ENCODE results near the gene TPR. TPM values are rescaled to one million over a fixed set of nuclear protein-coding genes. Genes with fewer than 3 reads are reported as not detected.

TPR gene
- polyA plus RNA-seq, 1 of the 3 experiments (the other 2 are of a cell fraction) = 37.5 TPM

DNA sequence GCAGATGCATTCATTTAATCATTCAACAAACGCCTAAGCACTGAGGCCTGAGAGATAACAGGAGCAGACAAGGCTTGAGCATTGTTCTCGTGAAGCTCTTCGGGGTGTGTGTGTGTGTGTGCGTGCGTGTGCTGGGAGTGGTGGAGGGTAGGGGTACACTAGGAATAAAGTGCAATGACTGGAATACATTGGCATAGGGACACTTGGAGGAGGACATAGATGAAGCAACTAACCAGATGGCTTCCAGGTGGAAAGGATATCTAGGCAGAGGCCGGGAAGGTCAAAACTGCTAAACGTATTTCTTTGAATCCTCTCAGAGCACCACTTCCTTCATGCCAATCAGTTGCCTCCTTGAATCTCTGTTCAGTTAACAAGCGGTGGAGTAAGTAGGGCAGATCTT, 92.6 kb downstream of the TPR start:
- Histone ChIP-seq H3F3A (replicated peaks; ENCODE audit: insufficient read depth) (peaks cover 5% of the 10 kb centered on the region), H3K4me2 (no peak overlapping the region), H3K9me3 (no peaks in the 10 kb centered on the region), H4K20me1 (ENCODE audit: insufficient read depth) (no peaks in the 10 kb centered on the region), H3K4me3 (ENCODE audit: low read depth in 2 of 2, low read length in 1 of 2) (no peak overlapping the region), H3K4me1 (ENCODE audit: control insufficient read depth in 1 of 2, insufficient read depth in 2 of 2, low read depth in 1 of 2, low read length in 1 of 2) (peaks cover 3 to 5% of the 10 kb centered on the region in 2 experiments; a peak in 3 of 4 replicates), H3K79me2 (ENCODE audit: insufficient read depth) (no peaks in the 10 kb centered on the region), H3K9ac (no peak overlapping the region), H3K27me3 (ENCODE audit: insufficient read depth) (no peaks in the 10 kb centered on the region; the same call in 1 of the 2 replicates), H3K36me3 (replicated peaks in 1 of 2; ENCODE audit: control insufficient read depth in 1 of 2, insufficient read depth in 2 of 2, low read length in 1 of 2) (no peaks in the 10 kb centered on the region), H3K9me2 (no peaks in the 10 kb centered on the region), H2AFZ (ENCODE audit: low read depth) (no peak overlapping the region), H3K27ac (ENCODE audit: low read depth in 2 of 2, low read length in 1 of 2) (no peak overlapping the region)
- 44% methylated on average over 8 of the region's 8 CpGs for WGBS (ENCODE audit: low lambda C conversion rate)
- ChIA-PET CTCF (interaction anchor here (1.3 kb wide), 1 partner anchor 23 kb away, joined by 5 read pairs; no protein-coding TSS in a partner anchor), POLR2A (no interaction called here)
- DNase-seq = no peak
- no peak for TF ChIP-seq POLR2AphosphoS5 (IDR thresholded peaks at IDR 0.05; ENCODE audit: low read depth, low read length)
- TF ChIP-seq MAX (IDR thresholded peaks at IDR 0.05; ENCODE audit: low read depth) = no peak
- TF ChIP-seq, protein P1, sequence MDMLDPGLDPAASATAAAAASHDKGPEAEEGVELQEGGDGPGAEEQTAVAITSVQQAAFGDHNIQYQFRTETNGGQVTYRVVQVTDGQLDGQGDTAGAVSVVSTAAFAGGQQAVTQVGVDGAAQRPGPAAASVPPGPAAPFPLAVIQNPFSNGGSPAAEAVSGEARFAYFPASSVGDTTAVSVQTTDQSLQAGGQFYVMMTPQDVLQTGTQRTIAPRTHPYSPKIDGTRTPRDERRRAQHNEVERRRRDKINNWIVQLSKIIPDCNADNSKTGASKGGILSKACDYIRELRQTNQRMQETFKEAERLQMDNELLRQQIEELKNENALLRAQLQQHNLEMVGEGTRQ (IDR thresholded peaks at IDR 0.05; ENCODE audit: borderline replicate concordance, low read depth, low read length) = no peak
- TF ChIP-seq MXI1 (IDR thresholded peaks at IDR 0.05; ENCODE audit: low read depth, low read length) = no peak
- TF ChIP-seq GABPA (IDR thresholded peaks at IDR 0.05; ENCODE audit: low read depth) = no peak
- TF ChIP-seq ZBTB33 (IDR thresholded peaks at IDR 0.05; ENCODE audit: borderline replicate concordance, low read depth) = no peak
- no peak for TF ChIP-seq TCF12 (IDR thresholded peaks at IDR 0.05)
- TF ChIP-seq, protein P2, sequence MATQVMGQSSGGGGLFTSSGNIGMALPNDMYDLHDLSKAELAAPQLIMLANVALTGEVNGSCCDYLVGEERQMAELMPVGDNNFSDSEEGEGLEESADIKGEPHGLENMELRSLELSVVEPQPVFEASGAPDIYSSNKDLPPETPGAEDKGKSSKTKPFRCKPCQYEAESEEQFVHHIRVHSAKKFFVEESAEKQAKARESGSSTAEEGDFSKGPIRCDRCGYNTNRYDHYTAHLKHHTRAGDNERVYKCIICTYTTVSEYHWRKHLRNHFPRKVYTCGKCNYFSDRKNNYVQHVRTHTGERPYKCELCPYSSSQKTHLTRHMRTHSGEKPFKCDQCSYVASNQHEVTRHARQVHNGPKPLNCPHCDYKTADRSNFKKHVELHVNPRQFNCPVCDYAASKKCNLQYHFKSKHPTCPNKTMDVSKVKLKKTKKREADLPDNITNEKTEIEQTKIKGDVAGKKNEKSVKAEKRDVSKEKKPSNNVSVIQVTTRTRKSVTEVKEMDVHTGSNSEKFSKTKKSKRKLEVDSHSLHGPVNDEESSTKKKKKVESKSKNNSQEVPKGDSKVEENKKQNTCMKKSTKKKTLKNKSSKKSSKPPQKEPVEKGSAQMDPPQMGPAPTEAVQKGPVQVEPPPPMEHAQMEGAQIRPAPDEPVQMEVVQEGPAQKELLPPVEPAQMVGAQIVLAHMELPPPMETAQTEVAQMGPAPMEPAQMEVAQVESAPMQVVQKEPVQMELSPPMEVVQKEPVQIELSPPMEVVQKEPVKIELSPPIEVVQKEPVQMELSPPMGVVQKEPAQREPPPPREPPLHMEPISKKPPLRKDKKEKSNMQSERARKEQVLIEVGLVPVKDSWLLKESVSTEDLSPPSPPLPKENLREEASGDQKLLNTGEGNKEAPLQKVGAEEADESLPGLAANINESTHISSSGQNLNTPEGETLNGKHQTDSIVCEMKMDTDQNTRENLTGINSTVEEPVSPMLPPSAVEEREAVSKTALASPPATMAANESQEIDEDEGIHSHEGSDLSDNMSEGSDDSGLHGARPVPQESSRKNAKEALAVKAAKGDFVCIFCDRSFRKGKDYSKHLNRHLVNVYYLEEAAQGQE (IDR thresholded peaks at IDR 0.05; ENCODE audit: low read depth, low read length) = no peak
- no peak for TF ChIP-seq ELF1 (IDR thresholded peaks at IDR 0.05)
- TF ChIP-seq TEAD4 (IDR thresholded peaks at IDR 0.05; ENCODE audit: borderline replicate concordance, insufficient read depth) = no peak
- TF ChIP-seq NRF1 (IDR thresholded peaks at IDR 0.05; ENCODE audit: low read depth, low read length) = no peak
- no peak for TF ChIP-seq RAD21 (IDR thresholded peaks at IDR 0.05; ENCODE audit: low read length)
- TF ChIP-seq SIN3A (IDR thresholded peaks at IDR 0.05; ENCODE audit: borderline replicate concordance, low read depth, low read length) = no peak
- TF ChIP-seq JUND (IDR thresholded peaks at IDR 0.05) = no peak
- no peak for TF ChIP-seq NFIC (IDR thresholded peaks at IDR 0.05; ENCODE audit: borderline replicate concordance)
- TF ChIP-seq, protein P3, sequence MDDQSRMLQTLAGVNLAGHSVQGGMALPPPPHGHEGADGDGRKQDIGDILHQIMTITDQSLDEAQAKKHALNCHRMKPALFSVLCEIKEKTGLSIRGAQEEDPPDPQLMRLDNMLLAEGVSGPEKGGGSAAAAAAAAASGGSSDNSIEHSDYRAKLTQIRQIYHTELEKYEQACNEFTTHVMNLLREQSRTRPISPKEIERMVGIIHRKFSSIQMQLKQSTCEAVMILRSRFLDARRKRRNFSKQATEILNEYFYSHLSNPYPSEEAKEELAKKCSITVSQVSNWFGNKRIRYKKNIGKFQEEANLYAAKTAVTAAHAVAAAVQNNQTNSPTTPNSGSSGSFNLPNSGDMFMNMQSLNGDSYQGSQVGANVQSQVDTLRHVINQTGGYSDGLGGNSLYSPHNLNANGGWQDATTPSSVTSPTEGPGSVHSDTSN (IDR thresholded peaks at IDR 0.05) = no peak
- no peak for TF ChIP-seq CHD2 (IDR thresholded peaks at IDR 0.05; ENCODE audit: low read length, partially characterized antibody)
- TF ChIP-seq GATA2 (CRISPR knock-in tag; IDR thresholded peaks at IDR 0.05) = no peak
- TF ChIP-seq FOSL2 (IDR thresholded peaks at IDR 0.05; ENCODE audit: borderline replicate concordance, low read depth) = no peak
